Measurements from ENCODE around the gene GPC6.

The GPC6 gene

GRCh38 chr13:94112731-94113130, 886.1 kb downstream of the GPC6 start:
- no peak for DNase-seq (ENCODE audit: low read depth in 2 of 2)

DNA sequence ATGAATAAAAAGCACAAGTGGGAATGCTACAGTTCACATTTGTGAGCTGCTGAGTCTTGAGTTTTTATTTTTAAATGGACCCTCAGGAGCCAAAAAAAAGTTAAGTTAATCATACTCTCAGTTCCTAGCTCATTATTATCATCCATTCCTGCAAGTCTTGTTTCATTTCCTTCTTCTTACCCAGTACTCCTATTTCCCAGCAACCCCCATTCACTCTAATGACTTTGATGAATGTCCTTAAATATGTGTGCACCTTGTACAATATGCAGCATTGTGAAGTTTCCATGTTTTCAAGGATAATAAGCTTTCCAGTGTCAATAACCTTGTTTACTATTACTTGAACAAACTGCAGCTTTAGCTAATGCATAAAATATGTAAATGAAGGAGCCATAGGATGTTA, 886.6 kb downstream of the GPC6 start:
- DNase-seq (ENCODE audit: low read depth in 2 of 2) = no peak

- DNase-seq (ENCODE audit: low read depth in 2 of 2) = no peak
Observed at GRCh38 chr13:94114166-94114565, 887.6 kb downstream of the GPC6 start.

DNA sequence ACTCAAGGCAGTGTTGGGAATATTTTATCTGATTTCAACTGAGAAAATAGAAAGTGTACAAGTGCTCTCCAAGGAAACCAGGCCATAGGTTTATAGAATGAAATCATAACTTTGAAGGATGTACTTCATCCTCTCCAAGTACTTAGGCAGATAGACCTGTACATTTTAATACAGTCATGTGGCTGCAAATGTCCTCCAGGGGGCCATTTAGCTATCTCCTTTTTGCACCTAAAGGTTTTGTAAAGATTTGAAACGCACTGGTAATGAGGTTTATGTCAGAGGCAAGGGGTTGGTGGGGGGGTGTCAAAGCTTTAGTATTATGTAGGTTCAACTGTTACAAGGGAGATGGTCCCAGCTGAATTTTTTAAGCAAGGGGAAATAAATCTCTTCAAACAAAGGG, 888.4 kb downstream of the GPC6 start:
- DNase-seq (ENCODE audit: low read depth in 2 of 2) = no peak

DNA sequence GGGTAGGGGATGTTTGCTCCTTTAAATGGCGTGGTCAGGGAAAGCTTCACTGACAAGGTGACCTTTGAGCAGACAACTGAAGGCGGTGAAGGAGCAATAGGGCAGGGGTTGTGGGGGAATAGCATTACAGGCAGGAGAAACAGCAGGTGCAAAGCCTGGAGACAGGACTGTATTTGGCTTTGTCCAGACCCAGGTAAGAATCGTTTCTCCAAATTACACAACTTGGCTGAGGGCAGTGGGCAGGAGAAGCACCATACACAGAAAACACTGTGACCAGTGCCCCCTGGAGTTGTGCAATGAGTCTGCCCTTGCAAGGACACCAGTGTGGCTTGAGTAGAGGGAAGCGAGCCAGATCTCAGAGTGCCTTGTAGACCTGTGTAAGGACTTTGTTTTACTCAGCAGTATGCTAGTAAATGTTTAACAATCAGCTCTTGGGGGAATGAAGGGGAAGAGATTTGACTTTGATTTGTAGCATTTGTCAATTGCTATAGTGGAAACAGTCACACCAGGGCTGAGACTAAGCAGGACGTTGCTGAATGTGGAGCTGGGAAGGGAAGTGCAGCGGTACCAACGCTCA, 892.8 kb downstream of the GPC6 start:
- DNase-seq (ENCODE audit: low read depth in 2 of 2) = no peak

- no peak for DNase-seq (ENCODE audit: low read depth in 2 of 2)
Observed at GRCh38 chr13:94120878-94121277, 894.3 kb downstream of the GPC6 start.

- DNase-seq (ENCODE audit: low read depth in 2 of 2) = no peak
Observed at GRCh38 chr13:94121686-94122085, 895.1 kb downstream of the GPC6 start.

DNA sequence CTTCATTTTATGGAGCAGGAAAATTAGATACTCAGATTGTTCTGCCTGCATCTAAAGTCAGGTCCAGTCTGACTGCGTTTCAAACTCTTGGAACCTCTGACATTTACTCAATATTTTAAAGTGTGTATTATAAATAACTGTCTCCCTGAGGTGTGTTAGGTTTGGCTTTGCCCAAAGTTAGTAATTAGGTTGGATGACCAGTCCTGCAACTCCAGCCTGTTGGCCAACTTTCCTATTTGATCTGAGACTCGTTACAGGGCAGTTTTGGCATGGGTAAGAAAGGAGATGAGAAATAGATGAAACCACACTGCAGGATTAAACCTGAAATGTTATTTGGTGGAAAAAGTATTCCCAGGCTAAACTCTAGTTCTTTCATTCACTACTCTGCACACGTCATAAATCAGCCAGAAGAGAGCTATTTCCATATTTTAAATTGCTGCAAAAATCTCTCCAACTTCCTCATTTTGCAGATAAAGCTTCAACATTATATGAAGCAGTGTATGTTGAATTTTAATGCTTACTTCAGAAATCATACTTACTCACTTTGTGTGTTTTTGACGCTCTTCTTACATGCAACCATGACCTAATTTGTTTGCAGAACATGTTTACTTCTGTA, 895.8 kb downstream of the GPC6 start:
- no peak for DNase-seq (ENCODE audit: low read depth in 2 of 2)

GRCh38 chr13:94123557-94123956, 897.0 kb downstream of the GPC6 start:
- no peak for DNase-seq (ENCODE audit: low read depth in 2 of 2)

DNA sequence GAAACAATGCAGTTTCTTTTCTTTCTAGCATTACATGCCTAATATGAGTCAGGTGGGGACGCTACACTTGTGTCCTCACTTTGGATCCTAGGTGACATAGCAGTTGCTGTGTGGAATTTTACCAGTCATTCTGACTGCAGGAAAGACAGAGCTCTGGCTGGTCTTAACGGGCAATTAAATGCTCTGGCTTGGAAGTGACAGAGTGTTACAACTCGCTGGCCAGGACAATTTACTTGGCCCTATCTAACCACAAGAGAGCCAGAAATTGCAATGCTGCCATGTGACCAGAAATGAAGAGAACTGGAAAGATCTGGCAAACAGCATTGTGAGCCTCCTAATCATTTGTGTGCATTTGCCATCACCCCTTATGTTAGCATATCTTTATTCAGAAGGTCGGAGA, 901.8 kb downstream of the GPC6 start:
- DNase-seq (ENCODE audit: low read depth in 2 of 2) = no peak

DNA sequence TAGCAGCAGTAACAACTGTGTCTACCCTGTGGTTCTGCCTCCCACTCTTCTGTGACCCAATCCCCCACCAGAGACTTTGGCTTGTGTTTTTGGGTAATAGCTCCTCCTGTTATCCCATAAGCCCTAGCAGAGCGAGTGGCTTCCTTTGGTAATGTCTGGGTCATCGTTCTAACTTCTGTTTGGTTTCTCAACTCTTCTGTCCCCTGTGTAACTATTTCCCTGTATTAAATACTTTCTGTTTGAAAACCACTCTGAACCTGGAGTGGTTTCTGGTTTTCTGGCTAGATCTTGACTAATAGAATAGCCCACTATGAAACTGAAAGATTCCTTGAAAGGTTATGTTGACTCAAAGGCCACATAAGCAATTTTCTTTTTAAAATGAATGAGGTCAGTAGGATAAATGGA, 902.9 kb downstream of the GPC6 start:
- no peak for DNase-seq (ENCODE audit: low read depth in 2 of 2)

- no peak for DNase-seq (ENCODE audit: low read depth in 2 of 2)
Observed at GRCh38 chr13:94138831-94139230, 912.2 kb downstream of the GPC6 start.

GRCh38 chr13:94139393-94139995, 912.9 kb downstream of the GPC6 start:
- no peak for DNase-seq (ENCODE audit: low read depth in 2 of 2)

GRCh38 chr13:94140027-94140426, 913.4 kb downstream of the GPC6 start:
- no peak for DNase-seq (ENCODE audit: low read depth in 2 of 2)

DNA sequence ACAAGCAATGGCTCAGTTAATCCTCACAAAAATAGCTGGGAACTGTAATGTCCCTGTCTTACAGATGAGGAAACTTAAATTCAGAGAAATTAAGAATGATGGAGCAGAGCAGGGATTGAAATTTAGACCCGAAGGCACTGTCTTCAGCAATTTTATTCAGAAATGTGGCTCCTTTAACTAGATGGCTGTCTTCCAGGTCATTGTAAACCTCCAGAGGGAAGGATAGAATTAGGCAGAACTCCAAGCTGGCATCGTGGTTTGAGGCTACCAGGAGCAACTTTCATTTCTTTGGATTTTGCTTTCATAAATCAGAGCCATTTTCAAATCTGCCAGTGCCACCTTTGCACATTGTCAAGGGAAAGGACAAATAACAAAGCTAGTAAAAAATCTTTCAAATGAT, 913.9 kb downstream of the GPC6 start:
- no peak for DNase-seq (ENCODE audit: low read depth in 2 of 2)

DNA sequence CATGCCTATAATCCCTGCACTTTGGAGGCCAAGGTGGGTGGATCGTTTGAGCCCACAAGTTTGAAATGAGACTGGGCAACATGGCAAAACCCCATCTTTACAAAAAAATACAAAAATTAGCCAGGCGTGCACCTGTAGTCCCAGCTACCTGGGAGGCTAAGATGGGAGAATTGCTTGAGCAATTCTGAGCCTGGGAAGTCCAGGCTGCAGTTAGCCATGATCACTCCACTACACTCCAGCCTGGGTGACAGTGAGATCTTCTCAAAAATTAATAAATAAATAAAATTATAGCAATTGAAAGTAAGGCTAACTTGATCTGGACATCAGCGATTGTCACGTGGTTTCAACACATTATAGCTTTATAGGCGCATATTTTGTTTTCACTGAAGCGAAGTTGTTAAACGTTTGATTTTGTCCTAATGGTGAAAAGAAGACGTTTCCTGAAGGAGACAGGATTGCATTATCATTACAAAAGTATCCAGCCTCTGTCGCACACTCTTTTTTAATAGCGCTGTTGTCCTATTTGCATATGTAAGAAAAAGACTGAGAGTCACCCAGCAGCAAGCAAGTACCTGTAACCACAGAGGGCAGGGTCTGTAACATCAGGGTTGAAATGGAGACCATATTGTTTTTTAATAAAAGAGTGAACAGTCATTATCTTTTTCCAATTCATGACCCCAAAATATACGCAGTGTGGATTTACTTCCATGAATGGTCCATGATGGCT, 917.2 kb downstream of the GPC6 start:
- DNase-seq (ENCODE audit: low read depth in 2 of 2) = no peak

DNA sequence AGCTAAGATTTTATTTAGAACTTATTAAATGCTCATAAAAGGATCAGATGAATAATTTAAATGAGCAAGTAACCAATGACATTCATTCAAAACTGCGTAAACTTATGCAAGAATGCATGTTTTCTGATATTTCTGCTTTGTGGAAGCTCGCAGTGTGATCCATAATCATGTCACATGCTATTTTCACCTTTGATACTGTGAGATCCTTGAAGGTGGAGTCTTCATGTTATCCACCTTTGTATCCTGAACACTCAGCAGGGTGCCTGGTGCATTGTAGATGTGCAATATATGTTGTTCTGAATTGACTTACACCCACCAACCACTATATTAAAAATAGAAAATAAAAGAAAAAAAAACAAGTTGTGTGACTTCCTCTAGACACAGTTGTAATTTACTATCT, 919.4 kb downstream of the GPC6 start:
- DNase-seq (ENCODE audit: low read depth in 2 of 2) = no peak

DNA sequence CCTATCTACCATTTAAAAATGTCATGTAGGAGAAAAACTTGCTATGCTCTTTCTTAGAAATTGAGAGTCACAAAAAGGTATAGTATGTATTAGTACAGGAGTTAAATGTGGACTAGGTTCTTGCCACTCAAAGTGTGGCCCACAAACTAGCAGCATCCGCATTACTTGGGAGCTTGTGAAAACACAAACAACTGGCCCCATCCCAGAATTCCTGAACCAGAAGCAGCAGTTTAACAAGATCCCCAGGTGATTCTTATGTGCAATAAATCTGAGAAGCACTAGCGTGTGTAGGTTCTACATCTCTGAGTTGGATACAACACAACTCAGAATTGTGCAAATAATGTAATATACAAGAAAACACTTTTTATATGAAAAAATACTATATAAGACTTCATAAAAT, 927.0 kb downstream of the GPC6 start:
- no peak for DNase-seq (ENCODE audit: low read depth in 2 of 2)

GRCh38 chr13:94154367-94154766, 927.8 kb downstream of the GPC6 start:
- no peak for DNase-seq (ENCODE audit: low read depth in 2 of 2)

DNA sequence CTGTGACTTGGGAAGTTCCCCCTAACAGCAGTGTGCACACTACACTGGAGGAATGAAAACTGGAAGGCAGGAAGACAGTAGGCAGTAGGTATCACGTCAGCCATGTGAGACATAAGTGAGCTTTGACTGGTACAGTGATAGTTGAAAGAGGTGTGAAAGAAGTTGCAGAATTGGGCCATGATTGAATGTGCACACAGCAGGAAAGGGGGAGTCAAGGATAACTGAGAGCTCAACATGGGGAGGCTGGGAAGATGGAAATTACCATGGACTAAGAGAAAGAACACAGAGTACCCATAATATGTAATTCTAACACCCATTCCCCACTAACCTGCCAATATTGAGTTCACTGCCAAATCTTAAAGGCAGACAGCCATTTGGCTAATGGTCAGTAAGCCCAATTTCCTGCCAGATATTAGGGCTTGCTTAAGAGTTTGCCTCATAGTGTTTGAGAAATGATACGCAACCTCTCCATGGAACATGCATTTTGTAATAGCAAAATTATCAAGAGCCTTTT, 931.2 kb downstream of the GPC6 start:
- no peak for DNase-seq (ENCODE audit: low read depth in 2 of 2)

- no peak for DNase-seq (ENCODE audit: low read depth in 2 of 2)
Observed at GRCh38 chr13:94160875-94161274, 934.3 kb downstream of the GPC6 start.

DNA sequence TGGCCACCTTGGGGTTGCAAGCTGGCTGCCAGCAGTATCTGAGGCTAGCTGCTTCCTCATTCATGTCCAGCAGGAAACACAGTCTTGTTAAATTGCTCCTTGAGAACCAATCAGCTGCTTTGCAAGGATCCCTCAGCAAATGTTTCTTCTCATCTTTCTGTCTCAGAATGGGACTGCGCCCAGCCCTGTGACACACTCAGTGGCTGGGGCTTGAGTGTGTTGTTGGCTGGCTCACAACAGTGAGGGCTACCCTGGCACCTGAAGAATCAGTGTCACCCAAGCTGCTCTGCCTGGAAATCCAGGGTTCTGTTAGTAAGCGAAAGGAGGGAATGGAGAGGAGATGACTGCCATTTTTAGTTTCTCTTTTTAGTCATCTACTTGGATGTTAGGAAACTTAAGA, 935.7 kb downstream of the GPC6 start:
- no peak for DNase-seq (ENCODE audit: low read depth in 2 of 2)

- DNase-seq (ENCODE audit: low read depth in 2 of 2) = no peak
Observed at GRCh38 chr13:94163535-94163934, 936.9 kb downstream of the GPC6 start.
